HG02623 (cell line): ENCODE data around the gene PPP1R11.
A peak's percentile ranks its signal among the peaks of the same experiment; 100 is the strongest.

Experiments used
- ATAC-seq: cut with Tn5 transposase; IDR thresholded peaks from one replicate; pipeline ENCODE4 v1.9.1; 2021; ENCODE audit warnings: moderate library complexity; ENCODE audit not compliant: unreplicated experiment

The PPP1R11 gene

GRCh38 chr6:30061092-30061857, 5.7 kb upstream of the PPP1R11 start, which contains the start of gene POLR1H:
Gene POLR1H (plus strand): TSS chr6:30061265. CDS start chr6:30061525, 260 bp downstream.
- ATAC-seq, result peak; percentile 79

- peak; percentile 21 for ATAC-seq
Measured at GRCh38 chr6:30061858-30062458, 5.0 kb upstream of the PPP1R11 start.

GRCh38 chr6:30062471-30063178, 4.4 kb upstream of the PPP1R11 start:
- ATAC-seq, result no peak

GRCh38 chr6:30063315-30063714, 3.7 kb upstream of the PPP1R11 start:
- no peak for ATAC-seq

- no peak for ATAC-seq
Measured at GRCh38 chr6:30066082-30066481, 916 bp upstream of the PPP1R11 start.

GRCh38 chr6:30067460-30068139, 602 bp downstream of the PPP1R11 start:
- no peak for ATAC-seq

- ATAC-seq, result no peak
Measured at GRCh38 chr6:30071081-30071818, 4.3 kb downstream of the PPP1R11 start.

GRCh38 chr6:30071858-30072257, 4.9 kb downstream of the PPP1R11 start:
- ATAC-seq, result no peak

GRCh38 chr6:30073489-30074235, 6.7 kb downstream of the PPP1R11 start:
- ATAC-seq, result no peak

- no peak for ATAC-seq
Measured at GRCh38 chr6:30074331-30075093, 7.5 kb downstream of the PPP1R11 start.

GRCh38 chr6:30075094-30075789, 8.2 kb downstream of the PPP1R11 start, which contains the start of gene RNF39:
Gene RNF39 (minus strand): TSS chr6:30075769. CDS start chr6:30075585, 184 bp downstream.
- no peak for ATAC-seq

- ATAC-seq, result no peak
Measured at GRCh38 chr6:30075790-30076732, 9.1 kb downstream of the PPP1R11 start.

GRCh38 chr6:30077218-30077617, 10.2 kb downstream of the PPP1R11 start:
- ATAC-seq, result no peak

GRCh38 chr6:30087876-30088275, 20.9 kb downstream of the PPP1R11 start:
- no peak for ATAC-seq

- no peak for ATAC-seq
Measured at GRCh38 chr6:30091577-30092381, 24.8 kb downstream of the PPP1R11 start.

GRCh38 chr6:30092852-30093543, 26.0 kb downstream of the PPP1R11 start:
- no peak for ATAC-seq
